ENCODE data around the gene ASF1A.

GRCh38 chr6:118844915-118845314 lies 49.0 kb upstream of the ASF1A start:
- TF ChIP-seq EZH2 (IDR thresholded peaks at IDR 0.05; ENCODE audit: borderline replicate concordance, control insufficient read depth, low read depth, low read length) (no peak), ZNF274 (IDR thresholded peaks at IDR 0.05; ENCODE audit: insufficient read depth, insufficient read length) (no peak), RAD21 (IDR thresholded peaks at IDR 0.05; ENCODE audit: insufficient read depth, low read depth, low read length) (no peak), CHD2 (IDR thresholded peaks at IDR 0.05; ENCODE audit: borderline replicate concordance, low read depth, low read length) (no peak), TAF1 (IDR thresholded peaks at IDR 0.05; ENCODE audit: borderline replicate concordance, low read depth, low read length) (no peak), USF2 (IDR thresholded peaks at IDR 0.05; ENCODE audit: borderline replicate concordance, low read depth, low read length) (no peak), SPI1 (IDR thresholded peaks at IDR 0.05; ENCODE audit: borderline replicate concordance, insufficient read depth, low read depth, low read length) (no peak), NR2C1 (IDR thresholded peaks at IDR 0.05) (no peak), TCF12 (IDR thresholded peaks at IDR 0.05; ENCODE audit: low read depth, low read length) (no peak)
- TF ChIP-seq, protein P1, sequence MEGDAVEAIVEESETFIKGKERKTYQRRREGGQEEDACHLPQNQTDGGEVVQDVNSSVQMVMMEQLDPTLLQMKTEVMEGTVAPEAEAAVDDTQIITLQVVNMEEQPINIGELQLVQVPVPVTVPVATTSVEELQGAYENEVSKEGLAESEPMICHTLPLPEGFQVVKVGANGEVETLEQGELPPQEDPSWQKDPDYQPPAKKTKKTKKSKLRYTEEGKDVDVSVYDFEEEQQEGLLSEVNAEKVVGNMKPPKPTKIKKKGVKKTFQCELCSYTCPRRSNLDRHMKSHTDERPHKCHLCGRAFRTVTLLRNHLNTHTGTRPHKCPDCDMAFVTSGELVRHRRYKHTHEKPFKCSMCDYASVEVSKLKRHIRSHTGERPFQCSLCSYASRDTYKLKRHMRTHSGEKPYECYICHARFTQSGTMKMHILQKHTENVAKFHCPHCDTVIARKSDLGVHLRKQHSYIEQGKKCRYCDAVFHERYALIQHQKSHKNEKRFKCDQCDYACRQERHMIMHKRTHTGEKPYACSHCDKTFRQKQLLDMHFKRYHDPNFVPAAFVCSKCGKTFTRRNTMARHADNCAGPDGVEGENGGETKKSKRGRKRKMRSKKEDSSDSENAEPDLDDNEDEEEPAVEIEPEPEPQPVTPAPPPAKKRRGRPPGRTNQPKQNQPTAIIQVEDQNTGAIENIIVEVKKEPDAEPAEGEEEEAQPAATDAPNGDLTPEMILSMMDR (IDR thresholded peaks at IDR 0.05 in 2 of 3, conservative IDR thresholded peaks at IDR 0.05 in 1 of 3; ENCODE audit: control insufficient read depth in 2 of 3, extremely low read depth in 1 of 3, insufficient read depth in 1 of 3, low read depth in 3 of 3, low read length in 3 of 3), result no peak

Measured in GM12878 (cell line).